Retina (tissue), 1 donor: Measurements from ENCODE around the gene FHOD1.
A peak's percentile ranks its signal among the peaks of the same experiment; 100 is the strongest.

Experiments
- DNase-seq: peaks from one replicate; pipeline ENCODE4 v3.0.0-alpha.2; 2016

The FHOD1 gene

GRCh38 chr16:67248401-67249177 lies 1.3 kb upstream of the FHOD1 start, which contains the start of gene SLC9A5:
Gene SLC9A5, plus strand, starts transcription at chr16:67248979. Its CDS starts 36 bp downstream, at chr16:67249015.
- peak; percentile 65 for DNase-seq

DNA sequence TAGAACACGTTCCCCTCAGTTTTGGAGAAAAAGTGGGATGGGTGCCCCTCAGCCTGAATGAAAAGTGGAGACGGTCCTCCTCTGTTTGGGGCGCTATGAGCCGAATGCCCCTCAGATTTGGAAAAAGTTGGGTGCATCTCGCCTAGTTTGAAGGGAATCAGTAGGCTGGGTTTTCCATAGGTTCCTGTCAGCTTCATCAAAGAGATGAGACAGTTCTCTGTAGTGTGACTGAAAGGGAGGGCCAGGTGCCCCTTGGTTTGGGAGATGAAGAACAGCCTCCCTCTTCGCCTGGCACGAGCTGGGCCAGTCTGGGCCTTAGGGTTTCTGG lies 756 bp upstream of the FHOD1 start:
- DNase-seq = peak; percentile 57

GRCh38 chr16:67246756-67247191 lies 507 bp downstream of the FHOD1 start:
- DNase-seq = no peak

- DNase-seq = peak; percentile 96
Measured at GRCh38 chr16:67246081-67246755, 1.1 kb downstream of the FHOD1 start.

- DNase-seq = no peak
Measured at GRCh38 chr16:67245674-67246080, 1.6 kb downstream of the FHOD1 start.

DNA sequence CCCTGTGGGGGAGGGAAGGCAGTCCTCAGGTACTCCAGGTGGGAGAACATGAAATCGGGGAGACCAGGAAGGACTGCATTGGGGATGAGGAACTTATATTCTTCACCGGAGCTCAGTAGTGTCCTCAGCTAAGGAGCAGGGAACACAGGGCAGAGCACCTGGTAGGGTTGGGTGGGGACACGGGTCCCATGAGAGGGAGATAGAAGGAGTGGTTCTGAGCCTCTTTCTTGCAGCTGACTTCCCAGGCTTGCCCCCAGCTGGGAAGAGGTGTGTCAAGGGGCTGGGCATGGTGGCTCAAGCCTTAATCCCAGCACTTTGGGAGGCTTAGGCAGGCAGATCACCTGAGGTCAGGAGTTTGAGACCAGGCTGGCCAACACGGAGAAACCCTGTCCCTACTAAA lies 2.1 kb downstream of the FHOD1 start:
- DNase-seq = no peak

GRCh38 chr16:67244387-67245185 lies 2.7 kb downstream of the FHOD1 start:
- DNase-seq = no peak

- DNase-seq = no peak
Measured at GRCh38 chr16:67243481-67243880, 3.8 kb downstream of the FHOD1 start.

DNA sequence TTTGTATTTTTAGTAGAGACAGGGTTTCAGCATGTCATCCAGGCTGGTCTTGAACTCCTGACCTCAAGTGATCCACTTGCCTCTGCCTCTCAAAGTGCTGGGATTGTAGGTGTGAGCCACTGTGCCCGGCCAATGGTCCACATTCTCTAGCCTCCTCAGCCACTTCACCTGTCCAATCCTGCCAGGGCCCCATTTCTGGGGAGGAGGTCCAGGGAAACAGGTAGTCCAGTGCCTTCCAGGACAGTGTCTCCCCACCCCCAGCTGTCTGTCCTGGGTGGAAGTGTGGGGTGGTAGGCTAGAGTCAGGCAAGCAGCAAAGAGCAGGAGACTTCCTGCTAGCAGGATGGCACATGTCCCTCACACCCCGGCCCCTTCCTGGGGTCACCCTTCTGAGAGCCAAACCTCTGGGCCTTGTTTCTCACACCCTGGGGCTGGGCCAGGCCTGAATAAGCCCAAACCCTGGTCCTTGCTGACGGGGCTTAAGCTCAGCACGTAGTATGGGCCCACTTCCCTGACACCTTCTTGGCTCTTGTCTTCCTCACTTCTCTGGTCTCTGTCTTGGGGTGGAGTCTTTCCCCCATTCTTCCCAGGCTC lies 5.0 kb downstream of the FHOD1 start:
- DNase-seq = no peak

DNA sequence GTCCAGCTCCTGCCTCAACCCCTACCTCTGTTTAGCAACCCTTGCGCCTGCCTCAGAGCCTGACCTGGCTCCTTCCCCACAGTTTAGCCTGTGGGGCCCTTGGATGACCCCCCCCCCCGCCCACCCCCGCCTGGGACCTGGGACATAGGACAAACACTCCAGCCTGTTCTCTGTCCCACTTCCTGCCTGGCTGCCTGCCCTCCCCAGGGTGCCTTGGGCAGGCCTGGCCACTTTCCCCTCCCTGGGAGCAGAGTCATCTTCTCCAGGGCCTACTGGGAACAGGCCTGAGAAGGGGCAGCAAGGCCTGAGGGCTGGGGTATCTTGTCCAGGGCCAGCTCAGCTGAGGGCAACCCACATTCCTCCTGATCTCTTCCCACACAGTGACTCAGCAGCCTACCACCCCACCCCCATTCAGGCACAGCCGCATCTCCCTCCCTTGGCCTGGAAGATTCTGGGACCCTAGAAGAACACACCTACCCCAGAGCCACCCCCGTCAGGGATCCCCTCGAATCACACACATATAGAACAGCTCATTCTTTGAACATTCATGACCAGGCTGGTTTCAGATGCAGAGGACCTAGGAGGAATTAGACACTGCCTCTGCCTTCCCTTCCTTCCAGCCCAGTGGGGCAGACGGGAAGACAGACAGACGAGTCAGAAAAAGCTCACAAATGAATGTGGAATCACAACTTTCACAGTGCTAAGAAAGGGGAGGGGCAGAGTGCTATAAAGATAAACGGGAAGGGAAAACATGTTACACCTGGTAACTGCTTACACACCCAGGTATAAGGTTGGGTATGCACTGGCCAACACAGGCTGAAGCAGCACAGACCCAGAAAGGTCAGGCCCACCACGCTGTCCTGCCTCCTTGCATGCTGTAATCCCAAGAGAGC lies 6.0 kb downstream of the FHOD1 start:
- no peak for DNase-seq

DNA sequence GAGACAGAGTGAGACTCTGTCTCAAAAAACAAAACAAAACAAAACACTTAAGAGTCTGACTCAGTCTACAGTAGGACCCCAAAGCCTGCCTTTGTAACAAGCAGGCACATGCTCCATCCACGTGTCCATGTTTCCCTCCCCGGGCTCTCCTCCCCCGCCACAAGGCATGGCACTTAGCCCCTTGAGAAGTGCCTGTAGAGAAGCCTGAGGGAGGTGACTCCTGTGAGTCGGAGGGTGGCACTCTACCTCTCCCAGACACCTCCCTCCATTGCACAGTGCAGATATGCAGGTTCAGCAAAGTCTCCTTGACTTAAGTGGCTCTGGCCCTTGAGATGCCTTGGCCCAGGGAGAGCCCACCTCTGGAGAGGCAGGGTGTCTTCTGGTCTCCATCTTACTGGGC lies 6.8 kb downstream of the FHOD1 start:
- DNase-seq = no peak

DNA sequence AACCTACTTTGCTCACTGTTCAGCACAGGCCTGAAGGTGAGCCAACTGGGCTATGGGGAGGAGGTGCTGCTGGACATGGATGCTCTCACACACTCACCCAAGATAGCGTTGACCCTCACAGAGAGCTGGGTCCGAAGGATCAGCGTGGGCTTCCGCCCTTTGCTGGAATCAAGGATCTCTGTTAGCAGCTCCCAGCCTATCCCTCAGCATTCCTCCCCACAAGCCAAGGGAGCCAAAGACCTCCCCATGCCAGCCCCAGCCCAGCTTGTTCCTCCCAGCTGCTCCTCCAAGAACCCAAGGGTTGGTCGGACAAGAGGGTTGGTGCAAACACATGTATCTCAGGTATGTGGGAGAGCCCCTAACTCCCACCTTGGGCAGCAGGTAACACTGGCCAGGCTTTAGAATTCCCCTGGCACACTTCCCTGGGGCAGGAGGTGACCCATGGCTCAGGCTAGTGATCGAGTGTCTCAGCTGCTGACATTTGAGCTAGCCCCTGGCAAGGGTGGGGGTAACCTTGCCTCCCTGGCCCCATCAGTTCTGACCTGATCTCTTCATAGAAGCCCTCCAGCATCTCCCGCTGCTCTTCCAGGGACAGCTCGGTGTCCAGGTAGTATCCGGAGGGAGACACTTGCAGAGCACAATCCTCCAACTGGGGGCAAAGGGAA lies 8.3 kb downstream of the FHOD1 start:
- no peak for DNase-seq

DNA sequence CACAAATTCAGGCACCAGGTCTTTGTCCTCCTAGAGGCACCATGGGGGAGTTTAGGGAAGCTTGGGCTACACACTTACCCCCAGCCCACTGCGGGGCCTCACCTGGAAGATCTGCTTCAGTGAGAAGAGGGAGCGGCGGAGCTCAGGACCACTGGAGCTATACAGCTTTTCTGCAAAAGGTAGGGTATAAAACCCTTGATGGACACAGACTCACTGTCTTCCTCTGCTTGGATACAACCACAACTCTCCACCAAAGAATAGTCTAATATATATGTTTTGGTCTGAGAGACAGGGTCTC lies 9.1 kb downstream of the FHOD1 start:
- no peak for DNase-seq

- DNase-seq = no peak
Measured at GRCh38 chr16:67237396-67238277, 9.6 kb downstream of the FHOD1 start.

DNA sequence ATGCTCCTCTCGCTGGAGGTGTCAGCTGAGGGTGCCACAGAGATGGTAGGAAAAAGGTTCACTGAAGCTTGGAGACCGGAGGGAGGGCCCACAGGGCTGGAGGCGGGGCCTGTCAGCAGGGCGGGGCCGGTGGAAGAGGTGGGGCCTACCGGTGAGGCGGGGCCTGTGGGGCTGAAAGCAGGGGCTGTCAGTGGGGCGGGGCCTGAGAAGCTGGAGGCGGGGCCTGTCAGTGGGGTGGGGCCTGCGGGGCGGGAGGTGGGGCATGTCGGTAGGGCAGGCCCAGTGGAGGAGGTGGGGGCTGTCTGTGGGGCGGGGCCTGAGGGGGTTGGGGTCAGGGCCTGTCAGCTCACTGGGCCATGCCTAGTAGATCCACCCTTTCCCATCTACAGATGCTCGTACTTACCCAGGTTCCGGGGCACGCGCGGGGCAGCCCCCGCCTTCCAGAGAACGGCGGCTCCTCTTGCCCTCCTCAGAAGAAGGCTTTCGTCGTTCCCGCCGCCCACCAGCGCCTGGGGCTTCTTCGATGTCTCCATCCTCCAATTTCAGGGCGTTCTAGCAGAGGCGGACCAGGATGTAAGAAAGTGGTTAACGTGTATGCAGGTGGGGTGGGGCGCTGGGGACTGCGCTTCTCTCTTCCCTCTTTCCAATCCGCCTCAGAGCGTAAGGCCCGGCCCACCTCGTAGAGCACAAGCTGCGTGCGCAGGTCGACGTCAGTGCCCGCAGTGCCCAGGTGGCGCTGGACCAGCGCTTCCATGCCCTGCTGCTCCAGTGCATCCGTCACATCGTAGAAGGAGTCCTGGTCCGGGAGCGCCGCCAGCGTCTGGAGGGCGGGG lies 10.5 kb downstream of the FHOD1 start:
- DNase-seq = no peak

GRCh38 chr16:67235816-67236562 lies 11.3 kb downstream of the FHOD1 start:
- DNase-seq = no peak

- DNase-seq = no peak
Measured at GRCh38 chr16:67234180-67234597, 13.1 kb downstream of the FHOD1 start.

- no peak for DNase-seq
Measured at GRCh38 chr16:67233596-67233995, 13.7 kb downstream of the FHOD1 start.
